Gastroesophageal sphincter (tissue), 3 donors: Measurements from ENCODE around the gene FCN3.

Experiments used
- EP300 ChIP-seq: sonication (generic); formaldehyde crosslinking; IDR thresholded peaks from one replicate; pipeline ENCODE4 v1.6.1; 2017; ENCODE audit warnings: antibody characterized with exemption, mild to moderate bottlenecking
- POLR2A ChIP-seq, 2 donors: fragments of 450-650 bp; IDR thresholded peaks; one replicate each; pipeline ENCODE4 v1.6.1; 2017; ENCODE audit warnings: antibody characterized with exemption in 2 of 2, mild to moderate bottlenecking in 2 of 2, moderate library complexity in 1 of 2
- POLR2AphosphoS5 ChIP-seq: sonication (generic); formaldehyde crosslinking; IDR thresholded peaks from one replicate; pipeline ENCODE4 v1.6.1; 2017; ENCODE audit warnings: antibody characterized with exemption
- TF ChIP-seq, protein P1 (sequence below), 4 experiments: fragments of 200-600 bp in 2 of 4; fragments of 450-650 bp in 2 of 4; sonication (generic) in 1 of 4; IDR thresholded peaks; one replicate each; pipeline ENCODE4 v1.5.1; 2017 to 2019; ENCODE audit warnings: antibody characterized with exemption in 4 of 4, mild to moderate bottlenecking in 2 of 4, moderate library complexity in 2 of 4

DNA sequence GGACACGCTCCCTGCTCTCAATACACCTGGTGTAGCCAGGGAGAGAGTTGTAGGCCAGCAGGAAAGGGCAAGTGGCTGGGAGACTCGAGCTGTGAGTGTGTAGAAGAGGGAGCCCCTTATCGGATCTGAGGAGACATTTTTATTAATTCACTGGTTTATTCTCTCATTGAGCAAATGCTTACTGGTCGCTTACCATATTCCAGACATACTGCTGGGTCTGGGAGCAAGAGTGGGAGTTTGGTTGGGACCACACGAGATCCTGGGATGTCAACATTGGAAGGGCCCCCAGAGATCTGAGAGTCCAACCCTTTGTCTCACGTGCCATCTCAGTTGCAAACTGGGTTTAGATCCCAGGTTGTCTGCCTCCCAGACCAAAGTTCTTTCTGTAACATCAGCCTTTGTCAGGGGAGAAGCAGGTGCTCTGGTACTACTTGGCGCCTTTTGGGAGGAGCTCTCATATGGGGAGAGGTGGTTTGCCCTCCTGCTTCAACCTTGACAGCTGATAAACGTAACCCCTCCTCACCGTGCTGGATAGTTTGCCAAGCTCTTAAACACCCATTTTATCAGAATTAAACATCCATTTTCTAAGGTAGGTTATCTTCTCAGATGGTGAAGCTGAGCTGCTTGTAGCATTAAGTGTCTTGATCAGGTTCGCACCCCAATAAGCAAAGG, 51.9 kb downstream of the FCN3 start:
- TF ChIP-seq POLR2A (IDR thresholded peaks at IDR 0.05), result no peak
- TF ChIP-seq, protein P1, sequence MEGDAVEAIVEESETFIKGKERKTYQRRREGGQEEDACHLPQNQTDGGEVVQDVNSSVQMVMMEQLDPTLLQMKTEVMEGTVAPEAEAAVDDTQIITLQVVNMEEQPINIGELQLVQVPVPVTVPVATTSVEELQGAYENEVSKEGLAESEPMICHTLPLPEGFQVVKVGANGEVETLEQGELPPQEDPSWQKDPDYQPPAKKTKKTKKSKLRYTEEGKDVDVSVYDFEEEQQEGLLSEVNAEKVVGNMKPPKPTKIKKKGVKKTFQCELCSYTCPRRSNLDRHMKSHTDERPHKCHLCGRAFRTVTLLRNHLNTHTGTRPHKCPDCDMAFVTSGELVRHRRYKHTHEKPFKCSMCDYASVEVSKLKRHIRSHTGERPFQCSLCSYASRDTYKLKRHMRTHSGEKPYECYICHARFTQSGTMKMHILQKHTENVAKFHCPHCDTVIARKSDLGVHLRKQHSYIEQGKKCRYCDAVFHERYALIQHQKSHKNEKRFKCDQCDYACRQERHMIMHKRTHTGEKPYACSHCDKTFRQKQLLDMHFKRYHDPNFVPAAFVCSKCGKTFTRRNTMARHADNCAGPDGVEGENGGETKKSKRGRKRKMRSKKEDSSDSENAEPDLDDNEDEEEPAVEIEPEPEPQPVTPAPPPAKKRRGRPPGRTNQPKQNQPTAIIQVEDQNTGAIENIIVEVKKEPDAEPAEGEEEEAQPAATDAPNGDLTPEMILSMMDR (IDR thresholded peaks at IDR 0.05), result no peak
- no peak for TF ChIP-seq EP300
- no peak for TF ChIP-seq POLR2AphosphoS5
